Measurements from ENCODE around the gene C1orf21.

DNA sequence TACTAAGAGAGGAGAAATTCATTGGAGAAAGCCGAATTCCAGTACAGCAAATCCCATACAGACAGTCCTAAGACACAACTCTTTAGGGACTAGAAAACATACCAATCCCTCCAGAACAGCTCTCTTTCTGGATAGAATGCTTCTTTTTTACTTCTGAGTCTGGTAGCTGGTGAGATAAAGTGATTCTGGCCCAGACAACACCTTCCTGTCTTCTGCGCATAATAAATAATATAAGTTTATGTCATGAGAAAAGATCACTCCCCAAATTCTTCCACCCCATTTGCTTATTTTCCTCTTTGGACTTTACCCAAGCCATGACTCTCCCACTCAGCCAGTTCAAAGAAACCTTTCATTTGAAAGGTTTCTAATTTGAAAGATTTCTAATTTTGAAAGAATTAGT is 269.4 kb downstream of the C1orf21 start:
- no peak for TF ChIP-seq PKNOX1 (IDR thresholded peaks at IDR 0.05)
- no peak for TF ChIP-seq ZNF384 (IDR thresholded peaks at IDR 0.05)
- no peak for TF ChIP-seq FOXA1 (IDR thresholded peaks at IDR 0.05)
- TF ChIP-seq FOXM1 (IDR thresholded peaks at IDR 0.05; ENCODE audit: borderline replicate concordance), result no peak
- no peak for TF ChIP-seq SP1 (IDR thresholded peaks at IDR 0.05)
- TF ChIP-seq BHLHE40 (IDR thresholded peaks at IDR 0.05; ENCODE audit: borderline replicate concordance), result no peak
- TF ChIP-seq ELF4 (IDR thresholded peaks at IDR 0.05), result no peak
- TF ChIP-seq L3MBTL2 (conservative IDR thresholded peaks at IDR 0.05), result no peak
- no peak for TF ChIP-seq HDGF (IDR thresholded peaks at IDR 0.05; ENCODE audit: borderline replicate concordance)
- TF ChIP-seq LEF1 (IDR thresholded peaks at IDR 0.05; ENCODE audit: borderline replicate concordance), result no peak
- TF ChIP-seq FOXK2 (IDR thresholded peaks at IDR 0.05), result no peak
- TF ChIP-seq NFRKB (IDR thresholded peaks at IDR 0.05), result no peak
- TF ChIP-seq SUZ12 (IDR thresholded peaks at IDR 0.05), result no peak

Measured in HEK293T (cell line).